ENCODE results near the gene TRAF3IP3. TPM values are rescaled to one million over a fixed set of nuclear protein-coding genes. Genes with fewer than 3 reads are reported as not detected.

TRAF3IP3 gene
- total RNA-seq, 1 experiment from 2014 or later = 0.34 TPM

DNA sequence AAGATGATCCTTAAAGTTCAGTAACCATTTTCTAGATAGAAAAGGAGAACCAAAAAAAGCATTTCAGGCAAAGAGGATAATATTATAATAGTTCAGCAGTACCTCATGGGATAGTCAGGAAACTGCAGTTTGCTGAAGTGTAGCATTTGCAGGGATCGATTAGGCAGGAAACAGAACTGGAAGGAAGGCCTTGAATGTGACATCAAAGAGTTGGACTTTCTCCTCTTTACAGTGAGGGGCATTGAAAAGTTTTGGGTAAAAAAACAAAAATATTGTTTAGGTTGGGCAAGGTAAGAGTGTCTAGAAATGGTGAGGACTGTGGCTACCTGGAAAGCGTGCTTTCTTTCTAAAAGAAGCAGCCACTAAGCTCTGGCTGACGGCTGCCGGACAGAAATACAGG, 58.0 kb downstream of the TRAF3IP3 start:
- Histone ChIP-seq H3K9me3 (ENCODE audit: control insufficient read depth in 1 of 2, insufficient read depth in 1 of 2, low read depth in 1 of 2, low read length in 2 of 2) (no peaks in the 10 kb centered on the region), H4K20me1 (ENCODE audit: insufficient read depth) (no peaks in the 10 kb centered on the region), H3K27me3 (ENCODE audit: insufficient read depth, low read length) (no peaks in the 10 kb centered on the region; the same call in 1 of the 2 replicates), H3K4me1 (ENCODE audit: control insufficient read depth in 1 of 2, insufficient read depth in 2 of 2, low read length in 2 of 2) (peaks cover 0 to 7% of the 10 kb centered on the region in 2 experiments; a peak in 1 of 4 replicates), H3K4me2 (ENCODE audit: low read length) (no peak overlapping the region), H3K79me2 (ENCODE audit: insufficient read depth, low read length) (no peaks in the 10 kb centered on the region), H3K9me2 (ENCODE audit: insufficient read depth) (no peaks in the 10 kb centered on the region), H2AFZ (ENCODE audit: low read depth, low read length, poor library complexity, severe bottlenecking) (no peak overlapping the region), H3K27ac (ENCODE audit: low read depth, low read length) (no peak overlapping the region), H3K9ac (ENCODE audit: low read length) (no peak overlapping the region), H3K4me3 (replicated peaks in 1 of 2; ENCODE audit: low read depth in 1 of 2, low read length in 2 of 2) (no peak overlapping the region), H3K36me3 (ENCODE audit: control insufficient read depth in 1 of 2, insufficient read depth in 2 of 2, low read length in 2 of 2) (no peaks in the 10 kb centered on the region)
- BruUV-seq (replicated peaks) = no TSS peak
- CTCF ChIA-PET = interaction anchor here (2.8 kb wide), 1 partner anchor 10 kb away, joined by 14 read pairs; no protein-coding TSS in a partner anchor
- ATAC-seq (no peak), DNase-seq (ENCODE audit: low read depth, low spot score) (no peak)
- RAD21 ChIA-PET (ENCODE audit: low non-redundant PET in 1 of 2, low total read pairs in 2 of 2, uncharacterized antibody in 2 of 2, unreplicated experiment in 2 of 2) = no interaction called here
- POLR2A ChIA-PET = interaction anchor here (2.9 kb wide), 1 partner anchor 14 kb away, joined by 6 read pairs; the partner anchor contains the start of gene UTP25
- intact Hi-C loops (cut with micrococcal nuclease) = no loop called here
- TF ChIP-seq CEBPB (IDR thresholded peaks at IDR 0.05; ENCODE audit: low read depth) = no peak
- no peak for TF ChIP-seq ZNF274 (IDR thresholded peaks at IDR 0.05; ENCODE audit: low read depth, low read length)
- TF ChIP-seq SP1 (IDR thresholded peaks at IDR 0.05; ENCODE audit: low read depth) = no peak
- TF ChIP-seq JUND (IDR thresholded peaks at IDR 0.05) = no peak
- no peak for TF ChIP-seq FOSL1 (IDR thresholded peaks at IDR 0.05; ENCODE audit: low read depth)
- no peak for TF ChIP-seq POLR2A (IDR thresholded peaks at IDR 0.05; ENCODE audit: borderline replicate concordance, extremely low read depth, insufficient read depth, insufficient read length)
- no peak for TF ChIP-seq POLR2AphosphoS5 (IDR thresholded peaks at IDR 0.05; ENCODE audit: low read depth, low read length)
- TF ChIP-seq CBX3 (IDR thresholded peaks at IDR 0.05; ENCODE audit: low read depth) = no peak
- TF ChIP-seq REST (IDR thresholded peaks at IDR 0.05; ENCODE audit: low read depth) = no peak
- TF ChIP-seq EZH2 (IDR thresholded peaks at IDR 0.05) = no peak
